ENCODE results near the gene ZNF281.
A peak's percentile ranks its signal among the peaks of the same experiment; 100 is the strongest.

Gene ZNF281

DNA sequence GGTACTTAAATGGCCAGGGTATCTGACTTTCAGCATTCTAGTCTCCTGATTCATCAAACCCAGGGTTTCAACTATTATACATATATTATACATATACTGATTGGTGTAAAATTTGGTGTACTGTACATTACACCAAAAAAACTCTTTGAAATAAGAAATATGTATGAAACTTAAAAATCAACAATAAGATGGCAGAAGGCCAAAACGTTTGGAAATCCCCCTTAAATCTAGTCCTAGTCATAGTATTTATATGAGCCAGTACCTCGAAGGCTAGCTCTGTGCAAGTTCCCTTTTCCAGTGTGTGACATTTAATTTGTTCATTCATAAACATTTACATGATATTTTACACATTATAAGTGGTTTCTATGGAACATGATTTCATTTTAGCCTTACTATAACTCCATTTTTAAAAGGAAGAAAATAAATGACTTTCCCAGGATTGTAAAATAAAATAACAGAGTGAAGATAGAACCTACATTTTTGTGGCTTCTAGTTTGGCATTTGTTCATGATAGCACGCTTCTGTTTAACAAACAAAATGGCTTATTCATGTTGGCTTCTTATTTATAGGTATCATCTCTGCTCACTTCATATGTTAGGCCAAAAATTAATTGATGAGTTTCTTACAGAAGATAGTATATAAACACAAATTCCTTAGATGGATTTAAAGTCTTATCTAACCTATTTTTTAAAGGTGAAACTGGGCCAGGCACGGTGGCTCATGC lies 18.8 kb upstream of the ZNF281 start:
- TF ChIP-seq, protein P1, sequence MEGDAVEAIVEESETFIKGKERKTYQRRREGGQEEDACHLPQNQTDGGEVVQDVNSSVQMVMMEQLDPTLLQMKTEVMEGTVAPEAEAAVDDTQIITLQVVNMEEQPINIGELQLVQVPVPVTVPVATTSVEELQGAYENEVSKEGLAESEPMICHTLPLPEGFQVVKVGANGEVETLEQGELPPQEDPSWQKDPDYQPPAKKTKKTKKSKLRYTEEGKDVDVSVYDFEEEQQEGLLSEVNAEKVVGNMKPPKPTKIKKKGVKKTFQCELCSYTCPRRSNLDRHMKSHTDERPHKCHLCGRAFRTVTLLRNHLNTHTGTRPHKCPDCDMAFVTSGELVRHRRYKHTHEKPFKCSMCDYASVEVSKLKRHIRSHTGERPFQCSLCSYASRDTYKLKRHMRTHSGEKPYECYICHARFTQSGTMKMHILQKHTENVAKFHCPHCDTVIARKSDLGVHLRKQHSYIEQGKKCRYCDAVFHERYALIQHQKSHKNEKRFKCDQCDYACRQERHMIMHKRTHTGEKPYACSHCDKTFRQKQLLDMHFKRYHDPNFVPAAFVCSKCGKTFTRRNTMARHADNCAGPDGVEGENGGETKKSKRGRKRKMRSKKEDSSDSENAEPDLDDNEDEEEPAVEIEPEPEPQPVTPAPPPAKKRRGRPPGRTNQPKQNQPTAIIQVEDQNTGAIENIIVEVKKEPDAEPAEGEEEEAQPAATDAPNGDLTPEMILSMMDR (IDR thresholded peaks at IDR 0.05; ENCODE audit: low read depth, low read length, missing control alignments), result no peak
- H3K27me3 ChIP-seq (replicated peaks), result no peaks in the 10 kb centered on the region
- peak overlapping the region; percentile 63 for H3K27ac ChIP-seq
- no peaks in the 10 kb centered on the region for H3K36me3 ChIP-seq (replicated peaks)
- no peak overlapping the region for H3K4me3 ChIP-seq (ENCODE audit: low read depth, low read length)
- in situ Hi-C loops (cut with HindIII; ENCODE audit: low pct_ligation_motif_present, low sequenced_read_pairs), result no loop called here
- peak; percentile 37 for DNase-seq

DNA sequence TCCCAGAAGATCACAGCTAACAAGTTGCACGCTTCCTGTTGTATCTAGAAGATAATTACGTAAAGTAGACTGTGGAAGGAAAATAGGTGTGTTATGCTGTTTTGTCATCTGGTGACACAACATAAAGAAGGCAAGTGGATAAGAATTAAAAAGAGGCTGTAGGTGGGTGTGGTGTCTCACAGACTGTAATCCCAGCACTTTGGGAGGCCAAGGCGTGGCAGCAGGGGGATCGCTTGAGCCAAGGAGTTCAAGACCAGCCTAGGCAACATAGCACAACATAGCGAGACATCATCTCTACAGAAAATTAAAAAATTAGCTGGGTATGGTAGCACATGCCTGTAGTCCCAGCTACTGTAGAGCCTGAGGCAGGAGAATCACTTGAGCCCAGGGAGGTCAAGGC lies 17.9 kb upstream of the ZNF281 start:
- TF ChIP-seq, protein P1 (IDR thresholded peaks at IDR 0.05; ENCODE audit: low read depth, low read length, missing control alignments), result no peak
- in situ Hi-C loops (cut with HindIII; ENCODE audit: low pct_ligation_motif_present, low sequenced_read_pairs), result no loop called here
- DNase-seq, result no peak
- H3K27me3 ChIP-seq (replicated peaks), result no peaks in the 10 kb centered on the region
- H3K4me3 ChIP-seq (ENCODE audit: low read depth, low read length), result no peak overlapping the region
- H3K27ac ChIP-seq, result no peak overlapping the region
- H3K36me3 ChIP-seq (replicated peaks), result no peaks in the 10 kb centered on the region

DNA sequence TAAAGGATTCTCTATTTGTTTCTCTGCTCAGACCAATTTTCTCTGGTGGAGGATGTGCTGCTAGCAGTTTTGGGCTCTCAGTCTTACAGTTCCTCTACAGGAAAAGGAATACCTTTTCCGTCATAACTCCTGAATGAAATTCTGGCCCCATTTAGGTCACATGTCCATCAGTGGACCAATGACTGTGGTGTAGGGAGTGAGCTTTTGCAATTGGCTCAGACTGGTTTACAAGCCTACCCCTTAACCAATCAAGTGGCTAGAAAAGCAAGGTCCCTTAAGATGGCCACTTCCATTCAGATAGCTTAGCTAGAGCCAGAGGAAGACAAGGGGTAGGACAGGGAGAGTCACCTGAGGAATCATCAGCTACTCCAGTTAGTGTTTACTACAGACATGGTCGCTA lies 16.4 kb upstream of the ZNF281 start:
- DNase-seq, result no peak
- TF ChIP-seq, protein P1 (IDR thresholded peaks at IDR 0.05; ENCODE audit: low read depth, low read length, missing control alignments), result no peak
- Histone ChIP-seq H3K36me3 (replicated peaks) (no peaks in the 10 kb centered on the region), H3K27me3 (replicated peaks) (no peaks in the 10 kb centered on the region), H3K4me3 (ENCODE audit: low read depth, low read length) (no peak overlapping the region), H3K27ac (no peak overlapping the region)
- in situ Hi-C loops (cut with HindIII; ENCODE audit: low pct_ligation_motif_present, low sequenced_read_pairs), result no loop called here

DNA sequence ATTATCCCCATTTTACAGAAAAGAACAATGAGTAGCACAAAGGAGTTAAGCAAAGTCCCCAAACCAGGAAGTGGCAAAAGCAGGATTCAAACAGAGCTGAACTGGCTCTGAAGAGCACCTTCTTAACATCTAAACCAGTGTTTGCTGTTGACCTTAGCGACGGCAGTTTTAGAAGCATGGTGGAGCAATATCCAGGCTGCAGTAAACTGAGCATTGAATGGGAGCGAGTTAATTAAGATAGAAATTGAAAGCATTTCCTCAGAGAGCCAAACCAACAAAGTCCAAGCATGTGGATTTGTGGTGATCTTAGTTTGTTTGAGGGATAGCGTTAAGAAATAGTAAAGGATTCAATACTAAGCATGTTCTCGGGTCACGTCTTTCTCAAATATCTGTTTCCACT lies 13.4 kb upstream of the ZNF281 start:
- Histone ChIP-seq H3K36me3 (replicated peaks) (no peaks in the 10 kb centered on the region), H3K27ac (no peak overlapping the region), H3K4me3 (ENCODE audit: low read depth, low read length) (no peak overlapping the region), H3K27me3 (replicated peaks) (no peaks in the 10 kb centered on the region)
- TF ChIP-seq, protein P1 (IDR thresholded peaks at IDR 0.05; ENCODE audit: low read depth, low read length, missing control alignments), result no peak
- in situ Hi-C loops (cut with HindIII; ENCODE audit: low pct_ligation_motif_present, low sequenced_read_pairs), result no loop called here
- DNase-seq, result no peak

DNA sequence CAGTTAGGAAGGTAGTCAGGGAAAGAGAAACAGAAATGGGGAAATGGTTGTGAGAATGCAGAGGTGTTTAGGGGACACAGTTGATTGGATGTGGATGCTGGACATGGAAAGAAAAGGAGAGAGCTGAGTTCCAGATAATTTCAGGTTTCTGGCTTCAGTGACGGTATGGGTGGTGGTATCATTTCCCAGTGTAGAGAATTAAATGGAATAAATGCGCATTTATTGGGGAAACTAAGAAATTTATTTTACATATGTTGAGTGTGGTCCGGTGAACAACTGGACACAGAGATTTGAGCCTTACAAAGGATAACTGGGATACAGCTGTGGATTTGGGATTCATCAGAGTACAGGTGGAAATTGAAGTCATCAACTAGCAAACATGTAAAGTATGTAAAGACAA lies 12.4 kb upstream of the ZNF281 start:
- TF ChIP-seq, protein P1 (IDR thresholded peaks at IDR 0.05; ENCODE audit: low read depth, low read length, missing control alignments), result no peak
- H3K4me3 ChIP-seq (ENCODE audit: low read depth, low read length), result no peak overlapping the region
- no peaks in the 10 kb centered on the region for H3K27me3 ChIP-seq (replicated peaks)
- in situ Hi-C loops (cut with HindIII; ENCODE audit: low pct_ligation_motif_present, low sequenced_read_pairs), result no loop called here
- no peak overlapping the region for H3K27ac ChIP-seq
- H3K36me3 ChIP-seq (replicated peaks), result no peaks in the 10 kb centered on the region
- DNase-seq, result no peak

All from brain microvascular endothelial cell (primary cell).